ENCODE measurements around the gene SLC8A1. TPM values are rescaled to one million over a fixed set of nuclear protein-coding genes. Genes with fewer than 3 reads are reported as not detected.

Gene SLC8A1
- total RNA-seq, 1 experiment from 2014 or later: not detected

DNA sequence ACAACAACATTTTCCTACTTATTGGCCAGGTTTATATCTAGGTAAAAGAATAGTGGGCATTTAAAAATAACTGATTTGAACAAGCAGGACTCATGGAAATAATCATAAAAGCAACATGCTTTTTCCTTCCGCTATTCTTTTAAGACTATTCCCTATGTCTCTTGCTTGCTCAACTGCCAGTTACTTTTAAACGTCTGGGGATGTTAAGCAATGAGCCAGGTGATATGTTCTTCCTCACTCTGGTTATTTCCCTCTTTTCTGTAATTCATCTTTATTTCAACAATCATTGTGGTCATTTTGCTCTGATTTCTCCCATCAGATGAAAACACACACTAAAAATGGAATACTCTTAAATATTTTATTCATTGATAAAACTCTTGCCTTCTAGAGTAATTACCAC, 33.4 kb upstream of the SLC8A1 start:
- DNase-seq: no peak
- Histone ChIP-seq H3K4me1 (ENCODE audit: low read length) (no peaks in the 10 kb centered on the region), H3K36me3 (ENCODE audit: insufficient read depth, low read length) (no peaks in the 10 kb centered on the region), H4K20me1 (ENCODE audit: insufficient read depth, low read depth, low read length) (no peaks in the 10 kb centered on the region), H3K27ac (ENCODE audit: low read length) (no peak overlapping the region), H3K9me2 (replicated peaks; ENCODE audit: insufficient read depth, low read length) (no peaks in the 10 kb centered on the region), H3K27me3 (ENCODE audit: low read length) (no peaks in the 10 kb centered on the region), H3K9me3 (ENCODE audit: low read length) (no peaks in the 10 kb centered on the region), H2AFZ (ENCODE audit: low read length) (no peak overlapping the region), H3K4me2 (ENCODE audit: low read depth, low read length, poor library complexity, severe bottlenecking) (no peak overlapping the region), H3K4me3 (ENCODE audit: low read length) (no peak overlapping the region), H3K9ac (ENCODE audit: low read length) (no peak overlapping the region), H3K79me2 (ENCODE audit: low read length) (no peaks in the 10 kb centered on the region)

DNA sequence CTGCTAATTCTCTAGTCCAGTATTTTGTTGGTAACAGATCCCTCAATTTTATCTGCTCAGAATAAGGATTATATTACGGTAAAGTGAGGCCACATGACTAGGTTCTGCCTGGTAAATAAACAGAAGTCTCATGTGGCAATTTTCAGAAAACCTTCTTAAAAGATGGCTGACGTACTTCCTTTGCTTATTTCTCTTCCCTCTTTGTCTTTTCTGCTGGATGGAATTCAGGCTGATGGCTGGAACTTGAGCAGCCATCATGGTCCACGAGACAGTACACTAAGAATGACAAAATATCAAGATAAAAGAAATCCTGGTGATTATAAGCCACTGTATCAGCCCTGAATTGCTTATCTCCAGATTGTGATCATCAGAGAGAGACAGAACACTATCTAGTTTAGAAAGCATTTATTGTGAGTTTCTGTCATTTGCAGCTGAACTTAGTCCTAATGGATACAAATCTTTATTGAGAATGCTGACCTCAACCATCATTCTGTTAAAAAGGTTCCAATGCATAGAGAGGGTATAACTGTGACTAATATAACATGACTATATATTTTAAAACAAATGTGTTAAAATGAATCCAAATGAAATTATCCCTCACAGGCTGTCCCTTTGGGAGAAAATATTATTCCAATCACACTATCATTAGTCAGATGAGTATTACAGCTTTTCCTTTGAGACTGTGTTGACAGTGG, 31.8 kb upstream of the SLC8A1 start:
- H4K20me1 ChIP-seq (ENCODE audit: insufficient read depth, low read depth, low read length): no peaks in the 10 kb centered on the region
- no peaks in the 10 kb centered on the region for H3K79me2 ChIP-seq (ENCODE audit: low read length)
- DNase-seq: no peak
- no peak overlapping the region for H3K4me3 ChIP-seq (ENCODE audit: low read length)
- H2AFZ ChIP-seq (ENCODE audit: low read length): no peak overlapping the region
- no peaks in the 10 kb centered on the region for H3K9me2 ChIP-seq (replicated peaks; ENCODE audit: insufficient read depth, low read length)
- H3K27me3 ChIP-seq (ENCODE audit: low read length): no peaks in the 10 kb centered on the region
- no peaks in the 10 kb centered on the region for H3K4me1 ChIP-seq (ENCODE audit: low read length)
- H3K9me3 ChIP-seq (ENCODE audit: low read length): no peaks in the 10 kb centered on the region
- no peak overlapping the region for H3K27ac ChIP-seq (ENCODE audit: low read length)
- no peak overlapping the region for H3K9ac ChIP-seq (ENCODE audit: low read length)
- H3K4me2 ChIP-seq (ENCODE audit: low read depth, low read length, poor library complexity, severe bottlenecking): no peak overlapping the region
- H3K36me3 ChIP-seq (ENCODE audit: insufficient read depth, low read length): no peaks in the 10 kb centered on the region

DNA sequence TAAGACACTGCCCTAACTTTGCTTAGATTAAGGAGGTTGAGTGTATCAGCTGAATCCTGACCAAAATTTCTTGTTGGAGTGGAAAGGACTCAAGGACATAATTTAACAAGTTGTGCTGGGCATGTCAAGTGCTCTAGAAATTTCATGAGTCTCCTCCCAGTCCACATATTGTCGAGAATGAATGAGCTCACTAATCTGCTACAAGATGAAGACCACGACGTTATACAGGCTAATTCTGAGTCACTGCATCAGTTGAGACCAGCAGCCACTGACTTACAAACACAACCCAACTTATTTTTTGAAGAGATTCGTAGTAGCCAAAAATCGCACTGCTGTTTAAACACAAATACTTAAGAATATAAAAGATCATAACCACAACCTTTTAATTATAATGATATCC, 28.7 kb upstream of the SLC8A1 start:
- H3K27me3 ChIP-seq (ENCODE audit: low read length): no peaks in the 10 kb centered on the region
- no peaks in the 10 kb centered on the region for H3K79me2 ChIP-seq (ENCODE audit: low read length)
- H2AFZ ChIP-seq (ENCODE audit: low read length): no peak overlapping the region
- no peak overlapping the region for H3K4me3 ChIP-seq (ENCODE audit: low read length)
- no peaks in the 10 kb centered on the region for H4K20me1 ChIP-seq (ENCODE audit: insufficient read depth, low read depth, low read length)
- H3K9me3 ChIP-seq (ENCODE audit: low read length): no peaks in the 10 kb centered on the region
- no peak for DNase-seq
- H3K9me2 ChIP-seq (replicated peaks; ENCODE audit: insufficient read depth, low read length): no peaks in the 10 kb centered on the region
- no peak overlapping the region for H3K27ac ChIP-seq (ENCODE audit: low read length)
- H3K4me1 ChIP-seq (ENCODE audit: low read length): no peaks in the 10 kb centered on the region
- H3K36me3 ChIP-seq (ENCODE audit: insufficient read depth, low read length): no peaks in the 10 kb centered on the region
- no peak overlapping the region for H3K4me2 ChIP-seq (ENCODE audit: low read depth, low read length, poor library complexity, severe bottlenecking)
- H3K9ac ChIP-seq (ENCODE audit: low read length): no peak overlapping the region

DNA sequence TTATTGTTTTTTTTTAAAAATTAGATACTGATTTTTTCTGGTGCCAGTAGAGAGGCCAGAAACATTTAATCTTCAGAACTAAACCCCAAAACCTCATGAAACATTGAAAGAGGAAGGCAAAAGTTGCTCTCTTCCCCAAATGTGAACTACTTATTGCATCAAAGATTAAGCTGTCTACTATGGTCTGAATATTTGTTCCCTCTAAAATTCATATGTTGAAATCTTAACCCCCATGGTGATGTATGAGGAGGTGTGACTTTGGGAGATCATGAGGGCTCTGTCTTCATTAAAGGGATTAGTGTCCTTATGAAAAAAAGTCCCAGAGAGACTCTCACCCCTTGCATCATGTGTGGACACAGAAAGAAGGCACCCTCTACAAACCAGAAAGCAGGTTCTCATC, 28.2 kb upstream of the SLC8A1 start:
- H3K4me3 ChIP-seq (ENCODE audit: low read length): no peak overlapping the region
- no peaks in the 10 kb centered on the region for H3K79me2 ChIP-seq (ENCODE audit: low read length)
- H3K4me1 ChIP-seq (ENCODE audit: low read length): no peaks in the 10 kb centered on the region
- H3K9ac ChIP-seq (ENCODE audit: low read length): no peak overlapping the region
- H3K4me2 ChIP-seq (ENCODE audit: low read depth, low read length, poor library complexity, severe bottlenecking): no peak overlapping the region
- no peaks in the 10 kb centered on the region for H3K27me3 ChIP-seq (ENCODE audit: low read length)
- H2AFZ ChIP-seq (ENCODE audit: low read length): no peak overlapping the region
- no peaks in the 10 kb centered on the region for H3K36me3 ChIP-seq (ENCODE audit: insufficient read depth, low read length)
- no peaks in the 10 kb centered on the region for H3K9me2 ChIP-seq (replicated peaks; ENCODE audit: insufficient read depth, low read length)
- no peak overlapping the region for H3K27ac ChIP-seq (ENCODE audit: low read length)
- no peak for DNase-seq
- no peaks in the 10 kb centered on the region for H3K9me3 ChIP-seq (ENCODE audit: low read length)
- H4K20me1 ChIP-seq (ENCODE audit: insufficient read depth, low read depth, low read length): no peaks in the 10 kb centered on the region

DNA sequence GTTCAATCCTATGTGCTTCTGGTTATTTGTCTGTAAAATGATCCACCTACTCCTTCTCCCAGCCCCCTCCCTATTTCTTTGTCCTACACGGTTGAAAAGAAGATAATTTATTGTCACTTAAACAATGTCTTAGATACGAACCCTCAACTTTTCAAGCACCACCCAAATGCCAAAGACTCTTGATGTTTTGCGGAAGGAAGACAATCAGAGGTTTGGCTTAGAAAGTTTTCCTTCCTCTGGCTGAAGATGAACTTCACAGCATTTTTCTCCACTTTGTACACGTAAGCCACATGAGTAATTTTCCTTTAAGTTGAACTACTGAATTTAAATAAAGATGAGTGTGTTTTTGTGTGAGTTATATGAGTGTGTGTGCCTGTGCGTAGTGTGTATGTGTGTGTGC, 25.5 kb upstream of the SLC8A1 start:
- Histone ChIP-seq H3K9me2 (replicated peaks; ENCODE audit: insufficient read depth, low read length) (no peaks in the 10 kb centered on the region), H3K36me3 (ENCODE audit: insufficient read depth, low read length) (no peaks in the 10 kb centered on the region), H3K27me3 (ENCODE audit: low read length) (no peaks in the 10 kb centered on the region), H3K4me1 (ENCODE audit: low read length) (no peaks in the 10 kb centered on the region), H3K79me2 (ENCODE audit: low read length) (no peaks in the 10 kb centered on the region), H2AFZ (ENCODE audit: low read length) (no peak overlapping the region), H3K9ac (ENCODE audit: low read length) (no peak overlapping the region), H3K4me3 (ENCODE audit: low read length) (no peak overlapping the region), H3K9me3 (ENCODE audit: low read length) (no peaks in the 10 kb centered on the region), H3K4me2 (ENCODE audit: low read depth, low read length, poor library complexity, severe bottlenecking) (no peak overlapping the region), H4K20me1 (ENCODE audit: insufficient read depth, low read depth, low read length) (no peaks in the 10 kb centered on the region), H3K27ac (ENCODE audit: low read length) (no peak overlapping the region)
- DNase-seq: no peak

DNA sequence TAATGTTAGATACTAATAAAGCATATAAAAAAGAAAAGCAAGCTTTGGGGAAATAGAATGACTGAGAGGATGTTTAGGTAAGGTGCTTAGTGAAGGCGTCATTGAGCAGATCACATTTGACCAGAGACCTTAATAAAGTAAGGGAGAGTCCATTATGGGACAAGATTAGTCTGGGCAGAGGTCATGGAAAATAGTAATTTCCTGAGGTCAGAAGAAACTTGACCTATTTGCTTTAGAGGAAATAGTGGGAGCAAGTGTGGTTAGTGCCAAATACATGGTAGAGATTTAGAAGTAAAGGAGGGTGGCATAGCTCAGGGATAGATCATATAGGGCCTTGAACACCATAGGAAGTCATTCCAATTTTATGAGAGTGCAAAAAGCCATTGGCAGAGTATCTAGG, 24.5 kb upstream of the SLC8A1 start:
- H3K36me3 ChIP-seq (ENCODE audit: insufficient read depth, low read length): no peaks in the 10 kb centered on the region
- DNase-seq: no peak
- no peak overlapping the region for H2AFZ ChIP-seq (ENCODE audit: low read length)
- no peaks in the 10 kb centered on the region for H3K9me3 ChIP-seq (ENCODE audit: low read length)
- no peaks in the 10 kb centered on the region for H3K4me1 ChIP-seq (ENCODE audit: low read length)
- no peaks in the 10 kb centered on the region for H3K27me3 ChIP-seq (ENCODE audit: low read length)
- H3K4me3 ChIP-seq (ENCODE audit: low read length): no peak overlapping the region
- H3K27ac ChIP-seq (ENCODE audit: low read length): no peak overlapping the region
- no peaks in the 10 kb centered on the region for H4K20me1 ChIP-seq (ENCODE audit: insufficient read depth, low read depth, low read length)
- no peak overlapping the region for H3K4me2 ChIP-seq (ENCODE audit: low read depth, low read length, poor library complexity, severe bottlenecking)
- H3K9ac ChIP-seq (ENCODE audit: low read length): no peak overlapping the region
- H3K79me2 ChIP-seq (ENCODE audit: low read length): no peaks in the 10 kb centered on the region
- H3K9me2 ChIP-seq (replicated peaks; ENCODE audit: insufficient read depth, low read length): no peaks in the 10 kb centered on the region

DNA sequence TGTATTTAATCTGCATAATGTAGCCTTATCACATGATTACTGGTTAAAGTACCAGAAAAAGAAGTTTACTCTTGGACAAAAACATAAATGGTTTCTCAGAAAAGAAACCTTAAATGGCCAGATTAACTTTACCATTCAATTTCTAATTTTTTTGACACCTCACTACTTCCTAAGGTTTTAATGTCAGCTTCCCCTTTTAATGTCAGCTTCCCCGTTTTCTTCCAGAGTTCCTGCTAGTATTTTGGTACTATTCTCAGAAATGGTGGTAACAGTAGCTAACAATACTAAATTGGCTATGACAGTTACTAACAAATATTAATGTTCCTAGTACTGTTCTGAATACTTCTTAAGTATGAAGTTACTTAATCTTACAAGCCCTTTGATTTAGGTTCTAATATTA, 22.4 kb upstream of the SLC8A1 start:
- no peak overlapping the region for H3K4me2 ChIP-seq (ENCODE audit: low read depth, low read length, poor library complexity, severe bottlenecking)
- no peaks in the 10 kb centered on the region for H3K36me3 ChIP-seq (ENCODE audit: insufficient read depth, low read length)
- no peaks in the 10 kb centered on the region for H3K79me2 ChIP-seq (ENCODE audit: low read length)
- no peak overlapping the region for H3K4me3 ChIP-seq (ENCODE audit: low read length)
- no peaks in the 10 kb centered on the region for H3K9me2 ChIP-seq (replicated peaks; ENCODE audit: insufficient read depth, low read length)
- no peaks in the 10 kb centered on the region for H3K4me1 ChIP-seq (ENCODE audit: low read length)
- H3K27ac ChIP-seq (ENCODE audit: low read length): no peak overlapping the region
- no peak overlapping the region for H3K9ac ChIP-seq (ENCODE audit: low read length)
- no peak for DNase-seq
- no peaks in the 10 kb centered on the region for H3K9me3 ChIP-seq (ENCODE audit: low read length)
- H2AFZ ChIP-seq (ENCODE audit: low read length): no peak overlapping the region
- no peaks in the 10 kb centered on the region for H4K20me1 ChIP-seq (ENCODE audit: insufficient read depth, low read depth, low read length)
- no peaks in the 10 kb centered on the region for H3K27me3 ChIP-seq (ENCODE audit: low read length)

DNA sequence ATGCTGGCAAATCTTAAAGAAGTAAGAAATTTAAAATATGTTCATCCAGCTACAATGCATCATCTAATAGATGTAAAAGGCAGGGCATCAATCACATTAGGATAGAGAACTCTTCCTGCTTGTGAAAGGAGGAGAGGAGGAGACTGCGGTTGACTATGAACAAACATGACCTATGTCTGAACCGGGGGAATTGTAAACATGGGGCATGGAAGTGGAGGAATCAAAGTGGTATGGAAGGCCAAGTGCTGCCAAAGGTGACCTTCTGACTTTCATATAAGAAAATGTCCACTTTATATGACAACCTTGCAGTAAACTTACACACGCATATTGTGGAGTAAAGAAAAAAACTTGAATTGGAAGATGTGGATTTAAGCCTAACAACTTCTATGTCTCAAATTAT, 20.0 kb upstream of the SLC8A1 start:
- no peaks in the 10 kb centered on the region for H3K27me3 ChIP-seq (ENCODE audit: low read length)
- no peaks in the 10 kb centered on the region for H3K4me1 ChIP-seq (ENCODE audit: low read length)
- no peaks in the 10 kb centered on the region for H3K79me2 ChIP-seq (ENCODE audit: low read length)
- H3K4me3 ChIP-seq (ENCODE audit: low read length): no peak overlapping the region
- H3K9ac ChIP-seq (ENCODE audit: low read length): no peak overlapping the region
- no peak for DNase-seq
- H3K27ac ChIP-seq (ENCODE audit: low read length): no peak overlapping the region
- H3K9me3 ChIP-seq (ENCODE audit: low read length): no peaks in the 10 kb centered on the region
- H3K4me2 ChIP-seq (ENCODE audit: low read depth, low read length, poor library complexity, severe bottlenecking): no peak overlapping the region
- no peaks in the 10 kb centered on the region for H4K20me1 ChIP-seq (ENCODE audit: insufficient read depth, low read depth, low read length)
- H3K9me2 ChIP-seq (replicated peaks; ENCODE audit: insufficient read depth, low read length): no peaks in the 10 kb centered on the region
- H3K36me3 ChIP-seq (ENCODE audit: insufficient read depth, low read length): no peaks in the 10 kb centered on the region
- H2AFZ ChIP-seq (ENCODE audit: low read length): no peak overlapping the region
